Mesodermal cell (in vitro differentiated cells): Measurements from ENCODE around the gene HSF2BP. TPM values are rescaled to one million over a fixed set of nuclear protein-coding genes. Genes with fewer than 3 reads are reported as not detected.
"Not testable (repeated sequence)": the region's sequence is repeated elsewhere in the genome, so short reads cannot be mapped to it uniquely, and the experiment has no call there.

ENCODE experiments used
- H3K27ac ChIP-seq: 2 replicates; pipeline ENCODE4 v1.7.0; 2013; ENCODE audit warnings: mild to moderate bottlenecking, low read depth, low read length, moderate library complexity; ENCODE audit not compliant: severe bottlenecking
- H3K36me3 ChIP-seq: 2 replicates; pipeline ENCODE4 v1.7.1; 2013; ENCODE audit warnings: mild to moderate bottlenecking, low read length, moderate library complexity; ENCODE audit not compliant: control insufficient read depth, insufficient read depth
- H3K4me1 ChIP-seq: one replicate; pipeline ENCODE4 v1.7.1; 2013; ENCODE audit warnings: mild to moderate bottlenecking, low read length; ENCODE audit not compliant: insufficient read depth, control insufficient read depth, poor library complexity, severe bottlenecking
- H3K4me3 ChIP-seq: 2 replicates; pipeline ENCODE4 v1.7.0; 2013; ENCODE audit warnings: low read length, control low read depth, mild to moderate bottlenecking; ENCODE audit not compliant: insufficient read depth, poor library complexity, severe bottlenecking; ENCODE audit errors: extremely low read depth
- H3K9me3 ChIP-seq: 2 replicates; pipeline ENCODE4 v1.7.1; 2013; ENCODE audit warnings: mild to moderate bottlenecking, low read length, moderate library complexity; ENCODE audit not compliant: control insufficient read depth
- WGBS, 2 experiments: methylation state at CpG; one replicate each; pipeline ENCODE4 v1.1.5; 2013; ENCODE audit warnings: missing lambda C conversion rate in 2 of 2; ENCODE audit not compliant: insufficient coverage in 2 of 2; 5-methylcytosine and 5-hydroxymethylcytosine counted together
- polyA plus RNA-seq, 2 experiments: library from polyadenylated mRNA; stranded (reverse); fragments of 50-300 nt; gene quantifications; one replicate each; pipeline ENCODE4 v1.2.3, GENCODE V29; 2013

HSF2BP gene
- 0.48 TPM for polyA plus RNA-seq (2013, experiment 1 of 2)
- polyA plus RNA-seq (2013, experiment 2 of 2), result 0.35 TPM

- H3K36me3 ChIP-seq, result peaks cover 32% of the 10 kb centered on the region
- H3K4me1 ChIP-seq, result peaks cover 4% of the 10 kb centered on the region
- H3K9me3 ChIP-seq, result no peaks in the 10 kb centered on the region
- peak within 1 kb of the TSS; percentile 84 for H3K27ac ChIP-seq
- WGBS, 2 experiments, result 11 to 16% methylated on average over 77 to 90 of the region's 92 CpGs
- peak within 1 kb of the TSS; percentile 90 for H3K4me3 ChIP-seq
Observed at GRCh38 chr21:43659136-43660000, at the start of gene HSF2BP, which contains the start of gene RRP1B. Gene HSF2BP (minus strand): TSS chr21:43659488. CDS start chr21:43658096, 1,392 bp downstream. Gene RRP1B (plus strand): TSS chr21:43659560. CDS start chr21:43659665, 105 bp downstream.

DNA sequence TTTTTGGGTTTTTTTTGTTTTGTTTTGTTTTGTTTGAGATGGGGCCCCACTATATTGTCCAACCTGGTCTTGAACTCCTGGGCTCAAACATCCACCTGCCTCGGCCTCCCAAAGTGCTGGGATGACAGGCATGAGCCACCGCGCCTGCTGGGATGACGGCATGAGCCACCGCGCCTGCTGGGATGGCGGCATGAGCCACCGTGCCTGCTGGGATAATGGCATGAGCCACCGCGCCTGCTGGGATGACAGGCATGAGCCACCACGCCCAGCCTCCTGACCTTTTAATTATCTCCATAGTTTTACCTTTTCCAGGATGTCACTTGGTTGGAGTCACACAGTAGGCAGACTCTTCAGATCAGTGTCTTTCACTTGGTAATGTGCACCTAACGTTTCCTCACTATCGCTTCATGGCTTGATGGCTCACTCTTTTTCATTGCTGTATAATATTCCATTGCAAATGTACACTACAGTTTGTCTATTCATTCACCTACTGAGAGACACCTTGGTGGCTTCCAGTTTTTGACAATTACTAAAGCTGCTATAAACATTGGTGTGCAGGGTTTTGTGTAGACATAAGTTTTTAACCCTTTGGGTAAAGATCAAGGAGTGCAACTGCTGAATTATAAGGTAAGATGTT, 49.6 kb upstream of the HSF2BP start:
- no peak overlapping the region for H3K27ac ChIP-seq
- H3K4me1 ChIP-seq, result peaks cover 6% of the 10 kb centered on the region
- H3K36me3 ChIP-seq, result no peaks in the 10 kb centered on the region
- peaks cover 4% of the 10 kb centered on the region for H3K9me3 ChIP-seq
- 94 to 96% methylated on average over 13 of the region's 13 CpGs for WGBS, 2 experiments
- no peak overlapping the region for H3K4me3 ChIP-seq

DNA sequence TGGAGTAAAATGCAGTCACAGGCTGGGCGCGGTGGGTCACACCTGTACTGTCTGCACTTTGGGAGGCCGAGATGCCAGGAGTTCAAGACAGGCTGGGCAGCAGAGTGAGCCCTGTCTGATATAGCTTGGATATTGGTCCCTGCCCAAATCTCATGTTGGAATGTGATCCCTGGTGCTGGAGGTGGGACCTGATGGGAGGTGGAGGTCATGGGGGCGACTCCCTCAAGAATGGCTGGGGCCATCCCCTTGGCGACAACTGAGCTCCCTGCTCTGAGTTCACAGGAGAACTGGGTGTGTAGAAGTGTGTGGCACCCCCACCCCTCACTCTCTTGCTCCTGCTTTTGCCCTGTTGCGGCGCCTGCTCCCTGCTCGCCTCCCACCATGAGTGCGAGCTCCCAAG, 48.2 kb upstream of the HSF2BP start:
- H3K9me3 ChIP-seq, result peaks cover 4% of the 10 kb centered on the region
- 94 to 98% methylated on average over 7 of the region's 9 CpGs for WGBS, 2 experiments
- H3K4me1 ChIP-seq, result peaks cover 9% of the 10 kb centered on the region
- H3K4me3 ChIP-seq, result no peak overlapping the region
- no peaks in the 10 kb centered on the region for H3K36me3 ChIP-seq
- no peak overlapping the region for H3K27ac ChIP-seq

DNA sequence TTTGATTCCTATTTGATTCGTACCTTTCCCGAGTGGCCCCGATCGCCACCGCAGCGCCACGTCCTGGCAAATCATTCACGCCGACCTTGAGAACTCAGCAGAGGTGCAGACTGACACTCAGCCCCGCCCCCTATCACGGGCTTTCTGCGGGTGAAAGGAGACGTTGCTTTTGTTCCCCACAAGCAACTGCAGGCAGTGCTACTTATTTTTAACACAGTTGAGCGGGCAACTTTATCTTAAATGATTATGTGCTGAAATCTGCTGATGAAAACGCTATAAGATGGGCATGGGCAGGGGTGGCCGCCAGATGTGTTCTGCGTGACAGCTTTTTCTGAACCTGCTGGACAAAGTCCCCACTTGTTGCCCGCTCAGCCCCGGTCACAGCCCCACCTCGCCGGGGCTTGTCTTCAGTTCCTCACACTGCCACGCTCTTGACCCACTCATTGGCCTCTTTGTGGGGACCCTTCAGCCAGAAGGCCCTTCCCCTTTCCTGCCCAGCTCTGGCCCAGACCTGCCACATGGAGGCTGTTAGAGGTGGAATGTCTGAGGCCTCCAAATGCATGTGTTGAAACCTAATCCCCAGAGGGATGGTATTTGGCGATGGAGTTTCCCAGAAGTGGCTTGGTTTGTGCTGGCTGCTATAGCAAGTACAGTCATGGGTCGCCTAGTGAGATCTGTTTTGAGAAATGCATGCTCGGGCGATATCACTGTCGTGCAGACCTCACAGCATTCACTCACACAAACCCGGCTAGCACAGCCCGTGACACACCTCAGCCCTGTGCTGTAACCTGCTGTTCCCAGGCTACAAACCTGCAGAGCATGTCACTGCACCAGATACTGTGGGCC, 44.0 kb upstream of the HSF2BP start:
- Histone ChIP-seq H3K9me3 (no peaks in the 10 kb centered on the region), H3K36me3 (no peaks in the 10 kb centered on the region), H3K27ac (no peak overlapping the region), H3K4me3 (no peak overlapping the region), H3K4me1 (peaks cover 3% of the 10 kb centered on the region)
- WGBS, 2 experiments, result 62 to 65% methylated on average over 23 to 26 of the region's 29 CpGs

DNA sequence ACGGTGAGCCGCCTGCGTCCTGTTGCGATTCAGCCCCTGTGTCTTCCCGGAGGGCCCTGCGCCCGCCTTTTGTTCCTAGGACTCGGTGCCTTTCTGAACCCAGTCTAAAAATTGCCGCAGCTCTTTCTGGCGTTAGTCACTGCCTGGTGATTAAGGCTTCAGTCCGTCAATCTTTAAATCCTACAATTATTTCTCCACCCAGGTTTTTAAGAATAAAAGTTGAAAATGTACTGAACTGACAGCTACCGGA, 43.4 kb upstream of the HSF2BP start:
- 79% methylated on average over 9 to 10 of the region's 12 CpGs for WGBS, 2 experiments
- Histone ChIP-seq H3K4me3 (no peak overlapping the region), H3K36me3 (no peaks in the 10 kb centered on the region), H3K27ac (no peak overlapping the region), H3K4me1 (peaks cover 3% of the 10 kb centered on the region), H3K9me3 (no peaks in the 10 kb centered on the region)

GRCh38 chr21:43701936-43702784, 42.9 kb upstream of the HSF2BP start:
- Histone ChIP-seq H3K4me3 (no peak overlapping the region), H3K4me1 (peaks cover 3% of the 10 kb centered on the region), H3K9me3 (no peaks in the 10 kb centered on the region), H3K27ac (no peak overlapping the region), H3K36me3 (peaks cover 2% of the 10 kb centered on the region)
- WGBS, 2 experiments, result 89 to 91% methylated on average over 24 to 28 of the region's 29 CpGs

GRCh38 chr21:43699933-43700599, 40.8 kb upstream of the HSF2BP start:
- Histone ChIP-seq H3K4me1 (peaks cover 3% of the 10 kb centered on the region), H3K27ac (peak overlapping the region; percentile 16), H3K9me3 (no peaks in the 10 kb centered on the region), H3K4me3 (no peak overlapping the region), H3K36me3 (peaks cover 20% of the 10 kb centered on the region)
- WGBS, 2 experiments, result 80 to 89% methylated on average over 11 to 13 of the region's 13 CpGs

- not testable (repeated sequence) for H3K9me3 ChIP-seq, H3K4me3 ChIP-seq, H3K27ac ChIP-seq, H3K4me1 ChIP-seq
- peaks cover 27% of the 10 kb centered on the region for H3K36me3 ChIP-seq
- WGBS, 2 experiments, result 50 to 63% methylated on average over 2 to 3 of the region's 5 CpGs
Observed at GRCh38 chr21:43699492-43699777, 40.1 kb upstream of the HSF2BP start.

- peaks cover under 1% of the 10 kb centered on the region for H3K4me1 ChIP-seq
- H3K36me3 ChIP-seq, result peaks cover 41% of the 10 kb centered on the region
- H3K27ac ChIP-seq, result no peak overlapping the region
- H3K9me3 ChIP-seq, result no peaks in the 10 kb centered on the region
- WGBS, 2 experiments, result 76 to 85% methylated on average over 5 to 8 of the region's 11 CpGs
- H3K4me3 ChIP-seq, result no peak overlapping the region
Observed at GRCh38 chr21:43697758-43698643, 38.7 kb upstream of the HSF2BP start.
